Sigmoid colon (tissue), 7 donors: Measurements from ENCODE around the gene TMEM204. TPM values are rescaled to one million over a fixed set of nuclear protein-coding genes. Genes with fewer than 3 reads are reported as not detected.

Experiments used
- DNase-seq: peaks from one replicate; pipeline ENCODE4 v3.0.0-alpha.2; 2019
- H3K27ac ChIP-seq, 4 donors: fragments of 200-600 bp; sonication (generic); one replicate each; pipeline ENCODE4 v1.5.1; 2016 to 2019; ENCODE audit warnings: mild to moderate bottlenecking in 1 of 4
- H3K27me3 ChIP-seq, 3 donors: fragments of 200-600 bp; sonication (generic); one replicate each; pipeline ENCODE4 v1.5.1; 2019; ENCODE audit warnings: mild to moderate bottlenecking in 1 of 3
- H3K36me3 ChIP-seq, 4 donors: fragments of 200-600 bp; sonication (generic); one replicate each; pipeline ENCODE4 v1.5.1; 2016 to 2019
- H3K4me1 ChIP-seq, 4 donors: fragments of 200-600 bp; sonication (generic); one replicate each; pipeline ENCODE4 v1.5.1; 2017 to 2019
- H3K4me3 ChIP-seq, 4 donors: fragments of 200-600 bp; sonication (generic); one replicate each; pipeline ENCODE4 v1.5.1; 2017 to 2019; ENCODE audit warnings: mild to moderate bottlenecking in 2 of 4, moderate library complexity in 1 of 4
- H3K9me3 ChIP-seq, 4 donors: fragments of 200-600 bp in 3 of 4; sonication (generic) in 3 of 4; one replicate each; pipeline versions ENCODE4 v1.5.1 to v1.6.1; 2013 to 2019
- EP300 ChIP-seq, 4 donors: sonication (generic); formaldehyde crosslinking; IDR thresholded peaks; one replicate each; pipeline ENCODE4 v1.6.1; 2017; ENCODE audit warnings: antibody characterized with exemption in 4 of 4
- POLR2A ChIP-seq, 2 donors: fragments of 450-650 bp; IDR thresholded peaks; one replicate each; pipeline ENCODE4 v1.6.1; 2016; ENCODE audit warnings: antibody characterized with exemption in 2 of 2, mild to moderate bottlenecking in 2 of 2, moderate library complexity in 2 of 2
- POLR2AphosphoS5 ChIP-seq, 4 donors: sonication (generic); formaldehyde crosslinking; IDR thresholded peaks; one replicate each; pipeline ENCODE4 v1.6.1; 2017; ENCODE audit warnings: antibody characterized with exemption in 4 of 4
- WGBS, 2 donors: extraction: QIAGEN DNeasy Blood & Tissue Kit; methylation state at CpG; one replicate each; pipeline ENCODE4 v1.1.7; 2013; 5-methylcytosine and 5-hydroxymethylcytosine counted together
- intact Hi-C: fragments of 100-400 bp; cut with DNase I; formaldehyde crosslinking; loops from one replicate; pipeline ENCODE4 v1.15.1; 2023
- polyA plus RNA-seq, 3 donors: library from polyadenylated mRNA; stranded (reverse); fragments of 200-250 nt; gene quantifications; one replicate each; pipeline ENCODE4 v1.2.3, GENCODE V29; 2013
- total RNA-seq, 4 donors: library from RNA; depleted of rRNA; stranded (reverse); fragments of >200 nt; gene quantifications; one replicate each; pipeline ENCODE4 v1.1.0, GENCODE V29; 2016
- TF ChIP-seq, protein P1 (sequence below), 4 experiments: fragments of 450-650 bp in 3 of 4; fragments of 200-600 bp in 1 of 4; IDR thresholded peaks; one replicate each; pipeline ENCODE4 v1.5.1; 2016 to 2019; ENCODE audit warnings: antibody characterized with exemption in 4 of 4, mild to moderate bottlenecking in 3 of 4, moderate library complexity in 2 of 4
- donor health status: healthy with polysubstance abuse.
- donor health status: Bipolar disorder and iron deficiency.
- donor health status: healthy.

TMEM204 gene
- total and polyA plus RNA-seq, 7 donors, result 2.5 to 46.0 (median 38.0) TPM

- Histone ChIP-seq H3K4me3 (no peak overlapping the region), H3K9me3 (no peaks in the 10 kb centered on the region), H3K36me3 (peaks cover 30 to 86% (median 58%) of the 10 kb centered on the region in 4 donors), H3K4me1 (no peaks in the 10 kb centered on the region), H3K27me3 (no peaks in the 10 kb centered on the region), H3K27ac (no peak overlapping the region)
- intact Hi-C loops, result no loop called here
- TF ChIP-seq, protein P1, sequence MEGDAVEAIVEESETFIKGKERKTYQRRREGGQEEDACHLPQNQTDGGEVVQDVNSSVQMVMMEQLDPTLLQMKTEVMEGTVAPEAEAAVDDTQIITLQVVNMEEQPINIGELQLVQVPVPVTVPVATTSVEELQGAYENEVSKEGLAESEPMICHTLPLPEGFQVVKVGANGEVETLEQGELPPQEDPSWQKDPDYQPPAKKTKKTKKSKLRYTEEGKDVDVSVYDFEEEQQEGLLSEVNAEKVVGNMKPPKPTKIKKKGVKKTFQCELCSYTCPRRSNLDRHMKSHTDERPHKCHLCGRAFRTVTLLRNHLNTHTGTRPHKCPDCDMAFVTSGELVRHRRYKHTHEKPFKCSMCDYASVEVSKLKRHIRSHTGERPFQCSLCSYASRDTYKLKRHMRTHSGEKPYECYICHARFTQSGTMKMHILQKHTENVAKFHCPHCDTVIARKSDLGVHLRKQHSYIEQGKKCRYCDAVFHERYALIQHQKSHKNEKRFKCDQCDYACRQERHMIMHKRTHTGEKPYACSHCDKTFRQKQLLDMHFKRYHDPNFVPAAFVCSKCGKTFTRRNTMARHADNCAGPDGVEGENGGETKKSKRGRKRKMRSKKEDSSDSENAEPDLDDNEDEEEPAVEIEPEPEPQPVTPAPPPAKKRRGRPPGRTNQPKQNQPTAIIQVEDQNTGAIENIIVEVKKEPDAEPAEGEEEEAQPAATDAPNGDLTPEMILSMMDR (IDR thresholded peaks at IDR 0.05), result no peak
- no peak for TF ChIP-seq POLR2AphosphoS5 (IDR thresholded peaks at IDR 0.05)
- no peak for TF ChIP-seq EP300 (IDR thresholded peaks at IDR 0.05)
- TF ChIP-seq POLR2A (IDR thresholded peaks at IDR 0.05), result no peak
- 96 to 97% methylated on average over 23 of the region's 23 CpGs for WGBS, 2 donors
- DNase-seq, result no peak
These were observed 31.8 kb upstream of the TMEM204 start for GRCh38 chr16:1501630-1502029.

GRCh38 chr16:1502092-1503004 lies 31.1 kb upstream of the TMEM204 start:
- no peak for TF ChIP-seq POLR2AphosphoS5 (IDR thresholded peaks at IDR 0.05)
- TF ChIP-seq POLR2A (IDR thresholded peaks at IDR 0.05), result no peak
- TF ChIP-seq, protein P1 (IDR thresholded peaks at IDR 0.05), result no peak
- TF ChIP-seq EP300 (IDR thresholded peaks at IDR 0.05), result no peak
- no peaks in the 10 kb centered on the region for H3K4me1 ChIP-seq
- H3K9me3 ChIP-seq, result no peaks in the 10 kb centered on the region
- no peaks in the 10 kb centered on the region for H3K27me3 ChIP-seq
- intact Hi-C loops, result no loop called here
- H3K4me3 ChIP-seq, result no peak overlapping the region
- WGBS, 2 donors, result 96 to 97% methylated on average over 42 of the region's 42 CpGs
- H3K36me3 ChIP-seq, result peaks cover 30 to 86% (median 54%) of the 10 kb centered on the region in 4 donors
- no peak for DNase-seq
- no peak overlapping the region for H3K27ac ChIP-seq

DNA sequence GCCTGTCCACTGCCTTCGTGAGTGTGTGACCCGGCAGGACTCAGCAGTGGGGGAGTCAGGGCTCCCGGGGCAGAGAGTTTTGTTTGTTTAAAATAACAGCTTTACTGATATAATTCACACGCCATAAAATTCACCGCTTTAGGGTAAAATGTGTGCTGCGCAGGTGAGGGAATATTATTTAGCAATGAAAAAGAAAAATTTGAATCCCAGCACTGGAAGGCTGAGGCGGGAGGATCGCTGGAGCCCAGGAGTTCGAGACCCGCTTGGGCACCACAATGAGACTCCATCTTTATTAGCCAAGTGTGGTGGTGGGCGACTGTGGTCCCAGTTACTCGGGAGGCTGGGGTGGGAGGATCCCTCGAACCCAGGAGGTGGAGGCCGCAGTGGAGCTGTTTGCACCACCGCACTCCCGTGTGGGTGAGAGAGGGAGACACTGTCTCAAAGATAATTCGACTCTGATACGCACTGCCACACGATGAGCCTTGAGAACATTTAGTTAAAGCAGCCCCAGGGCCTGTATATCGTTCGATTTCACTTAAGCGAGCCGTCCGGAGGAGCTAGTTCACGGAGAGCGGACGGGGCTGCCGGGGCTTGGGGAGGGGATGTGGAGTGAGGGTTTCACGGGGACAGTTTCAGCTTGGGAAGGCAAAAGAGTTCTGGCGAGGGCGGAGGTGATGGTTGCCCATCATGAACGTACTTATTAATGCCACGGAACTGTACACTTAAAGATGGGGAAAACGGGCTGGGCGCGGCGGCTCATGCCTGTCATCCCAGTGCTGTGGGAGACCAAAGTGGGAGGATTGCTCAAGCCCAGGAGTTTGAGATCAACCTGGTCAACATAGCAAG lies 30.1 kb upstream of the TMEM204 start:
- H3K27ac ChIP-seq, result no peak overlapping the region
- peaks cover 30 to 78% (median 48%) of the 10 kb centered on the region in 4 donors for H3K36me3 ChIP-seq
- no peaks in the 10 kb centered on the region for H3K4me1 ChIP-seq
- no peak for TF ChIP-seq POLR2AphosphoS5 (IDR thresholded peaks at IDR 0.05)
- no peak for TF ChIP-seq POLR2A (IDR thresholded peaks at IDR 0.05)
- TF ChIP-seq, protein P1 (IDR thresholded peaks at IDR 0.05), result no peak
- TF ChIP-seq EP300 (IDR thresholded peaks at IDR 0.05), result no peak
- no peak for DNase-seq
- WGBS, 2 donors, result 96 to 98% methylated on average over 37 of the region's 37 CpGs
- H3K9me3 ChIP-seq, result no peaks in the 10 kb centered on the region
- H3K27me3 ChIP-seq, result no peaks in the 10 kb centered on the region
- intact Hi-C loops, result no loop called here
- H3K4me3 ChIP-seq, result no peak overlapping the region

GRCh38 chr16:1505073-1505844 lies 28.2 kb upstream of the TMEM204 start:
- intact Hi-C loops, result no loop called here
- TF ChIP-seq POLR2A (IDR thresholded peaks at IDR 0.05) (no peak), EP300 (IDR thresholded peaks at IDR 0.05) (no peak), POLR2AphosphoS5 (IDR thresholded peaks at IDR 0.05) (no peak)
- TF ChIP-seq, protein P1 (IDR thresholded peaks at IDR 0.05), result no peak
- Histone ChIP-seq H3K27ac (no peak overlapping the region), H3K4me1 (peaks cover 0 to 7% (median 0%) of the 10 kb centered on the region in 4 donors), H3K27me3 (no peaks in the 10 kb centered on the region), H3K36me3 (peaks cover 30 to 68% (median 36%) of the 10 kb centered on the region in 4 donors), H3K9me3 (no peaks in the 10 kb centered on the region), H3K4me3 (no peak overlapping the region)
- no peak for DNase-seq
- WGBS, 2 donors, result 92 to 94% methylated on average over 37 of the region's 37 CpGs
